ENCODE measurements around the gene DENR. TPM values are rescaled to one million over a fixed set of nuclear protein-coding genes. Genes with fewer than 3 reads are reported as not detected.
"Not testable (repeated sequence)": the region's sequence is repeated elsewhere in the genome, so short reads cannot be mapped to it uniquely, and the experiment has no call there.

The DENR gene
- total and polyA plus RNA-seq, 3 donors from 2014 or later = 24.9 to 35.6 (median 33.3) TPM

DNA sequence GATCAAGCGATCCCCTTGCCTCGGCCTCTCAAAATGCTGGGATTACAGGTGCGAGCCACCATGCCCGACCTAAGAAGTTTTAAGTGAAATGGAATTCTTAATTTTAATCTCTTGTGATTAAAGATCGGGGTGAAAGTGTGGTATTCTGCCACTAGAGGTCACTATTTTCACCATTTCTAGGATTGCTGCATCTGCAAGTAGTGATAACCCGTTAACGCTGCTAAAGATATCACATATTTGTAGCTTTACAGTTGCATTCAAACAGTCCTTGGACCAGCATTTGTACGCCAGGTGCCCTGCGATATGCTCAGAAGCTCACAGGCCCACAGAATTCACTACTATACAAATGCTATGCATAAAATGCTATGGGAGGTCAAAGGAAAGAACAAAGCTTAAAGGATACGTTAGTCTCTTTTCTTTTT, 41.1 kb downstream of the DENR start:
- no peaks in the 10 kb centered on the region for H3K27me3 ChIP-seq
- H3K9me3 ChIP-seq = no peaks in the 10 kb centered on the region
- no peak overlapping the region for H3K4me3 ChIP-seq
- intact Hi-C loops (cut with DNase I; ENCODE audit: low total_unique reads) = no loop called here
- TF ChIP-seq, protein P1, sequence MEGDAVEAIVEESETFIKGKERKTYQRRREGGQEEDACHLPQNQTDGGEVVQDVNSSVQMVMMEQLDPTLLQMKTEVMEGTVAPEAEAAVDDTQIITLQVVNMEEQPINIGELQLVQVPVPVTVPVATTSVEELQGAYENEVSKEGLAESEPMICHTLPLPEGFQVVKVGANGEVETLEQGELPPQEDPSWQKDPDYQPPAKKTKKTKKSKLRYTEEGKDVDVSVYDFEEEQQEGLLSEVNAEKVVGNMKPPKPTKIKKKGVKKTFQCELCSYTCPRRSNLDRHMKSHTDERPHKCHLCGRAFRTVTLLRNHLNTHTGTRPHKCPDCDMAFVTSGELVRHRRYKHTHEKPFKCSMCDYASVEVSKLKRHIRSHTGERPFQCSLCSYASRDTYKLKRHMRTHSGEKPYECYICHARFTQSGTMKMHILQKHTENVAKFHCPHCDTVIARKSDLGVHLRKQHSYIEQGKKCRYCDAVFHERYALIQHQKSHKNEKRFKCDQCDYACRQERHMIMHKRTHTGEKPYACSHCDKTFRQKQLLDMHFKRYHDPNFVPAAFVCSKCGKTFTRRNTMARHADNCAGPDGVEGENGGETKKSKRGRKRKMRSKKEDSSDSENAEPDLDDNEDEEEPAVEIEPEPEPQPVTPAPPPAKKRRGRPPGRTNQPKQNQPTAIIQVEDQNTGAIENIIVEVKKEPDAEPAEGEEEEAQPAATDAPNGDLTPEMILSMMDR (IDR thresholded peaks at IDR 0.05) = peak; percentile 45 to 87 (median 63)
- TF ChIP-seq POLR2A (IDR thresholded peaks at IDR 0.05) = no peak
- WGBS, 2 donors = 36 to 49% methylated on average over 10 of the region's 10 CpGs
- no peak for DNase-seq
- H3K4me1 ChIP-seq = no peaks in the 10 kb centered on the region
- H3K36me3 ChIP-seq (ENCODE audit: low read depth, missing control alignments) = no peaks in the 10 kb centered on the region
- H3K27ac ChIP-seq = no peak overlapping the region

DNA sequence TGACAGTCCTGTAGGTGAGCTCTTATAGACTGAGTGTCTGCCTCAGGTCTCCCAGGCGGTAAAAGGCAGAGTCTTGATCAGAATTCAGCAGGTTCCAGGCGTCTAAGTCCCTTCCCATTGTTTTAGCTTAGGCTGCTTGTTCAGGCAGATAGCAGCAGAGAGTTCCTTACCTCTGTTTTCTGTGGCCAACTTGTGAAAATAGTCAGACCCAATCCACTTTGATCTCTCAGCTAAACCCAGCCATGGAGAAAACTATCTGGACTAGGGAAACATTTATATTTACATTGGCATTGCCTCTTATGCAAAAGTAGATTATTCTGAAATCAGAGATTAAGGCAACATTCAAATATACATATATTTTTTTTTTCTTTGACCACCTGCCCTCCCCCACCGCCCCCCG, 43.2 kb downstream of the DENR start:
- no peak overlapping the region for H3K27ac ChIP-seq
- intact Hi-C loops (cut with DNase I; ENCODE audit: low total_unique reads) = no loop called here
- no peaks in the 10 kb centered on the region for H3K27me3 ChIP-seq
- H3K4me3 ChIP-seq = no peak overlapping the region
- DNase-seq = no peak
- H3K9me3 ChIP-seq = no peaks in the 10 kb centered on the region
- H3K36me3 ChIP-seq (ENCODE audit: low read depth, missing control alignments) = no peaks in the 10 kb centered on the region
- TF ChIP-seq, protein P1 (IDR thresholded peaks at IDR 0.05) = no peak
- TF ChIP-seq POLR2A (IDR thresholded peaks at IDR 0.05) = no peak
- 83 to 89% methylated on average over 4 of the region's 4 CpGs for WGBS, 2 donors
- H3K4me1 ChIP-seq = no peaks in the 10 kb centered on the region

DNA sequence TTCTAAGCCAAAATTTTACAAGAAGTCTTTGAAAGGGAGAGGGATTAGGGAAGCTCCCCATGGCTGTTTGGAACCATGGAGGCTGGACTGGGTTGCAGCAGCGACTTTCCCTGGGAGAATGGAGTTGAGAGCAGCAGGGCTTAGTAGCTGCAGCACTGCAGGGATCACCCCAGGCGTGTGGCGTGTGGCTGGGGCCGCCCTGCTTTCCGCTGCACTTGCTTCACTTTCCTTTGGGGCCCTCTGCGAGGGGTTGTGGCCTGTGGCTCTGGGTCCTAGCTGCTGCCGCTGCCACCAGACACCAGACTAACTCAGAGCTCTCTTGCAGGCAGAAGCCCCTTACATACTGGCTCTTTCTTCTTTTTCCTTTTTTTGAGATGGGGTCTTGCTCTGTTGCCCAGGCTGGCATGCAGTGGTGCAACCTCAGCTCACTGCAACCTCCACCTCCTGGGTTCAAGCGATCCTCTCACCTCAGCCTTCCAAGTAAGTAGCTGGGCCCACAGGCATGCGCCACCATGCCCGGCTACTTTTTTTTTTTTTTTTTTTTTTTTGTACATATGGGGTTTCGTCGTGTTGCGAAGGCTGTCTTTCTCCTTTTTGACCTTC, 47.1 kb downstream of the DENR start:
- WGBS, 2 donors = 87 to 88% methylated on average over 13 of the region's 13 CpGs
- Histone ChIP-seq H3K4me3 (no peak overlapping the region), H3K27ac (no peak overlapping the region), H3K4me1 (no peaks in the 10 kb centered on the region), H3K9me3 (no peaks in the 10 kb centered on the region), H3K27me3 (no peaks in the 10 kb centered on the region), H3K36me3 (ENCODE audit: low read depth, missing control alignments) (no peaks in the 10 kb centered on the region)
- intact Hi-C loops (cut with DNase I; ENCODE audit: low total_unique reads) = no loop called here
- DNase-seq = no peak
- no peak for TF ChIP-seq POLR2A (IDR thresholded peaks at IDR 0.05)
- TF ChIP-seq, protein P1 (IDR thresholded peaks at IDR 0.05) = no peak

DNA sequence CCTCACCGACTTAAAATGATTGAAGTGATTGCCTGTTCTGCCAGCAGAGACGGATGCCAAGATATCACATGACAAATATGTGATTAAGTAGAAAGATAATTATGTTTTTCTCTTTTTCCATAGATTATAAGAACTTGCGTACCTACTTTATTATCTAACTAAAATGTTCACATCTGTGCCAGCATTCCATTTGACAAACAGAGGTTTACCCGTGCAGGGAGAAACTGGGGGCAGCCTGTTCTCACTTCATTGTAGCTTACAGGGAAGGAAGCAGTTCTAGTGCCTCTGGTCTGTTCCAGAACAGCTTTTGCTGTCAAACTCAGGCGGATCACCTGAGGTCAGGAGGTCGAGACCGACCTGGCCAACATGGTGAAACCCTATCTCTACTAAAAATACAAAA, 51.3 kb downstream of the DENR start:
- H3K27me3 ChIP-seq = no peaks in the 10 kb centered on the region
- no peaks in the 10 kb centered on the region for H3K4me1 ChIP-seq
- H3K36me3 ChIP-seq (ENCODE audit: low read depth, missing control alignments) = no peaks in the 10 kb centered on the region
- intact Hi-C loops (cut with DNase I; ENCODE audit: low total_unique reads) = no loop called here
- 80% methylated on average over 7 of the region's 7 CpGs for WGBS, 2 donors
- H3K27ac ChIP-seq = no peak overlapping the region
- H3K9me3 ChIP-seq = no peaks in the 10 kb centered on the region
- DNase-seq = no peak
- no peak overlapping the region for H3K4me3 ChIP-seq
- TF ChIP-seq, protein P1 (IDR thresholded peaks at IDR 0.05) = no peak
- no peak for TF ChIP-seq POLR2A (IDR thresholded peaks at IDR 0.05)

DNA sequence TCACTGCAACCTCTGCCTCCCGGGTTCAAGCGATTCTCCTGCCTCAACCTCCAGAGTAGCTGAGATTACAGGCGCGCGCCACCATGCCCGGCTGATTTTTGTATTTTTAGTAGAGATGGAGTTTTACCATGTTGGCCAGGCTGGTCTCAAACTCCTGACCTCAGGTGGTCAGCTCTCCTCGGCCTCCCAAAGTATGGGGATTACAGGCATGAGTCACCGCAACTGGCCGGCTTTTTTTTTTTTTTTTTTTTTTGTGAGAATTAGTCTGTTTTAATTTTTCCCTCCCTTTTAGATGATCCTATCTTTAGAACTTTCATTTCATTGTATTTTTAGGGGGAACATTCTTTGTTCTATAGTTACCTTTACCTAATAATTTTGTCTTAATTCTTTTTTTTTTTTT, 52.3 kb downstream of the DENR start:
- H3K4me1 ChIP-seq; H3K9me3 ChIP-seq; H3K27me3 ChIP-seq; H3K36me3 ChIP-seq (ENCODE audit: low read depth, missing control alignments); H3K4me3 ChIP-seq; DNase-seq; intact Hi-C loops (cut with DNase I; ENCODE audit: low total_unique reads); H3K27ac ChIP-seq: not testable (repeated sequence)
- 92 to 97% methylated on average over 9 of the region's 9 CpGs for WGBS, 2 donors
